ENCODE data around the gene MEX3A. TPM values are rescaled to one million over a fixed set of nuclear protein-coding genes. Genes with fewer than 3 reads are reported as not detected.

The MEX3A gene
- total RNA-seq, 1 donor from 2014 or later, result 0.52 TPM

GRCh38 chr1:156069490-156070455, 12.5 kb downstream of the MEX3A start:
- no peak for ATAC-seq
- intact Hi-C loops (cut with DNase I), result no loop called here

GRCh38 chr1:156067262-156067661, 15.0 kb downstream of the MEX3A start:
- Histone ChIP-seq H3K4me1 (no peaks in the 10 kb centered on the region), H3K27me3 (no peaks in the 10 kb centered on the region), H3K4me3 (no peak overlapping the region), H3K9me3 (no peaks in the 10 kb centered on the region), H3K36me3 (no peaks in the 10 kb centered on the region), H3K27ac (no peak overlapping the region)
- TF ChIP-seq CTCF (IDR thresholded peaks at IDR 0.05), result no peak
- ATAC-seq (no peak), DNase-seq (no peak)
- intact Hi-C loops (cut with DNase I), result no loop called here

More at GRCh38 chr1:156069490-156070455, 12.5 kb downstream of the MEX3A start:
- TF ChIP-seq CTCF (IDR thresholded peaks at IDR 0.05), result no peak
- H3K27ac ChIP-seq, result no peak overlapping the region
- no peaks in the 10 kb centered on the region for H3K4me1 ChIP-seq
- H3K36me3 ChIP-seq, result no peaks in the 10 kb centered on the region
- DNase-seq, result no peak
- H3K27me3 ChIP-seq, result no peaks in the 10 kb centered on the region
- no peak overlapping the region for H3K4me3 ChIP-seq
- H3K9me3 ChIP-seq, result no peaks in the 10 kb centered on the region

GRCh38 chr1:156065871-156066270, 16.4 kb downstream of the MEX3A start:
- no peaks in the 10 kb centered on the region for H3K9me3 ChIP-seq
- intact Hi-C loops (cut with DNase I), result no loop called here
- no peak for TF ChIP-seq CTCF (IDR thresholded peaks at IDR 0.05)
- DNase-seq (no peak), ATAC-seq (no peak)
- no peak overlapping the region for H3K4me3 ChIP-seq
- H3K4me1 ChIP-seq, result no peaks in the 10 kb centered on the region
- H3K27ac ChIP-seq, result no peak overlapping the region
- H3K27me3 ChIP-seq, result no peaks in the 10 kb centered on the region
- H3K36me3 ChIP-seq, result no peaks in the 10 kb centered on the region

- Histone ChIP-seq H3K4me3 (no peak overlapping the region), H3K4me1 (no peaks in the 10 kb centered on the region), H3K27me3 (no peaks in the 10 kb centered on the region), H3K27ac (no peak overlapping the region), H3K36me3 (no peaks in the 10 kb centered on the region), H3K9me3 (no peaks in the 10 kb centered on the region)
- no peak for TF ChIP-seq CTCF (IDR thresholded peaks at IDR 0.05)
- DNase-seq (no peak), ATAC-seq (no peak)
- intact Hi-C loops (cut with DNase I), result no loop called here
Observed at GRCh38 chr1:156065212-156065611, 17.1 kb downstream of the MEX3A start.

GRCh38 chr1:156064615-156065014, 17.6 kb downstream of the MEX3A start:
- H3K4me3 ChIP-seq, result no peak overlapping the region
- no peaks in the 10 kb centered on the region for H3K27me3 ChIP-seq
- intact Hi-C loops (cut with DNase I), result no loop called here
- no peaks in the 10 kb centered on the region for H3K9me3 ChIP-seq
- DNase-seq (no peak), ATAC-seq (no peak)
- no peaks in the 10 kb centered on the region for H3K36me3 ChIP-seq
- no peaks in the 10 kb centered on the region for H3K4me1 ChIP-seq
- no peak for TF ChIP-seq CTCF (IDR thresholded peaks at IDR 0.05)
- H3K27ac ChIP-seq, result no peak overlapping the region
